GM18499 (cell line): ENCODE results near the gene SPINT2.

Experiments used
- ATAC-seq: cut with Tn5 transposase; IDR thresholded peaks from one replicate; pipeline ENCODE4 v1.9.1; 2021; ENCODE audit warnings: moderate number of reproducible peaks; ENCODE audit not compliant: insufficient read depth, unreplicated experiment

The SPINT2 gene

GRCh38 chr19:38289955-38290354 is 25.6 kb downstream of the SPINT2 start:
- ATAC-seq, result no peak

- ATAC-seq, result no peak
These were observed 26.3 kb downstream of the SPINT2 start for GRCh38 chr19:38290631-38291147.

- ATAC-seq, result no peak
These were observed 27.5 kb downstream of the SPINT2 start for GRCh38 chr19:38291855-38292254.

- no peak for ATAC-seq
These were observed 28.9 kb downstream of the SPINT2 start for GRCh38 chr19:38293281-38293680.

- no peak for ATAC-seq
These were observed 29.7 kb downstream of the SPINT2 start for GRCh38 chr19:38294090-38294489.

GRCh38 chr19:38298821-38299680 is 34.7 kb downstream of the SPINT2 start:
- no peak for ATAC-seq

GRCh38 chr19:38303517-38304351 is 39.4 kb downstream of the SPINT2 start, which contains the start of gene C19orf33:
TSS of gene C19orf33 (plus strand) at chr19:38304251. CDS start at chr19:38304262, 11 bp downstream.
- no peak for ATAC-seq

GRCh38 chr19:38304352-38304865 is 40.0 kb downstream of the SPINT2 start:
- no peak for ATAC-seq

GRCh38 chr19:38304866-38305429 is 40.6 kb downstream of the SPINT2 start:
- ATAC-seq, result no peak

- no peak for ATAC-seq
These were observed 41.9 kb downstream of the SPINT2 start for GRCh38 chr19:38306236-38306635.

GRCh38 chr19:38307076-38307475 is 42.7 kb downstream of the SPINT2 start:
- no peak for ATAC-seq

- no peak for ATAC-seq
These were observed 43.2 kb downstream of the SPINT2 start for GRCh38 chr19:38307597-38307996.

- ATAC-seq, result no peak
These were observed 43.8 kb downstream of the SPINT2 start for GRCh38 chr19:38308006-38308766.

- ATAC-seq, result no peak
These were observed 44.7 kb downstream of the SPINT2 start for GRCh38 chr19:38308926-38309614.

GRCh38 chr19:38309615-38310278 is 45.4 kb downstream of the SPINT2 start:
- ATAC-seq, result no peak

GRCh38 chr19:38310279-38310670 is 45.9 kb downstream of the SPINT2 start:
- no peak for ATAC-seq

GRCh38 chr19:38310986-38311385 is 46.6 kb downstream of the SPINT2 start:
- no peak for ATAC-seq

GRCh38 chr19:38315657-38316476 is 51.5 kb downstream of the SPINT2 start, which contains the start of gene YIF1B:
TSS of gene YIF1B (minus strand) at chr19:38315947. CDS start at chr19:38315917, 30 bp downstream.
- peak; percentile 58 for ATAC-seq
